Upper lobe of right lung (tissue), 1 donor: Measurements from ENCODE around the gene COL5A1. TPM values are rescaled to one million over a fixed set of nuclear protein-coding genes. Genes with fewer than 3 reads are reported as not detected.
A peak's percentile ranks its signal among the peaks of the same experiment; 100 is the strongest.
"Not testable (repeated sequence)": the region's sequence is repeated elsewhere in the genome, so short reads cannot be mapped to it uniquely, and the experiment has no call there.

ENCODE experiments used
- ATAC-seq: fragments of 200-7000 bp; cut with Tn5 transposase; one replicate; pipeline ENCODE4 v1.9.1; 2020; ENCODE audit warnings: mild to moderate bottlenecking, moderate library complexity
- DNase-seq: peaks from one replicate; pipeline ENCODE4 v3.0.0-alpha.2; 2020
- H3K27ac ChIP-seq: fragments of 200-600 bp; one replicate; pipeline ENCODE4 v1.8.0; 2022
- H3K27me3 ChIP-seq: fragments of 200-600 bp; one replicate; pipeline ENCODE4 v1.8.0; 2022; ENCODE audit warnings: mild to moderate bottlenecking
- H3K36me3 ChIP-seq: fragments of 200-600 bp; one replicate; pipeline ENCODE4 v1.8.0; 2022
- H3K4me1 ChIP-seq: fragments of 200-600 bp; one replicate; pipeline ENCODE4 v1.8.0; 2022
- H3K4me3 ChIP-seq: fragments of 200-600 bp; one replicate; pipeline ENCODE4 v1.8.0; 2022; ENCODE audit warnings: mild to moderate bottlenecking
- H3K9me3 ChIP-seq: fragments of 200-600 bp; one replicate; pipeline ENCODE4 v1.8.0; 2022
- intact Hi-C: fragments of 100-400 bp; cut with DNase I; formaldehyde crosslinking; loops from one replicate; pipeline ENCODE4 v1.11.0; 2022
- total RNA-seq: library from RNA; stranded (reverse); fragmentation: NEBNext Ultra II Directional; extraction: Animal tissue kit (Norgen Biotek cat#: 25700); gene quantifications from one replicate; pipeline ENCODE4 v1.2.1, GENCODE V29; 2021
- TF ChIP-seq, protein P1 (sequence below): fragments of 200-600 bp; IDR thresholded peaks from one replicate; pipeline ENCODE4 v1.8.0; 2022; ENCODE audit warnings: antibody characterized with exemption
- donor health status: DM: no; HTN: yes; CAD: no; lungs with severe emphysema.

The COL5A1 gene
- total RNA-seq, 1 donor from 2014 or later, result 37.8 TPM

DNA sequence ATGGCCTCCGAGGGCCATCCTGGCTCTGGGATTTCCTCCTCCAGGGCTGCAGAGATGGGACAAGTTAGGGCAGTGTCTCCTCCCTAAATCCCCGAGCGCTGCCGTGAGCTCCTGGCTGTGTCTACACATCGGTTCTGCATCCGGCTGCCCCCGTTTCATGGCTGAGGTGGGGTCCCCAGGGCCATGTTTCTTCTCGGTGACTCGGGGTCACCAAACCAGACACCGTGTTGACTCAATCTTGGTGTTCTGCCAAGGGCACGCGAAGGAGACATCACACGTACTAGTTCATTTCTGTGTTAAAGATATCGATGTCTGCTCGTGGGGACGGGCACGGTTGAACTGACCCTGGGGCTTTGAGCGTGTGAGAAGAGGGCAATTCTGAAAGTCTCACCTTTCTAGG is 60.7 kb downstream of the COL5A1 start:
- Histone ChIP-seq H3K36me3 (peaks cover 9% of the 10 kb centered on the region), H3K27me3 (no peaks in the 10 kb centered on the region), H3K4me1 (peaks cover 11% of the 10 kb centered on the region), H3K27ac (no peak overlapping the region), H3K9me3 (no peaks in the 10 kb centered on the region), H3K4me3 (no peak overlapping the region)
- TF ChIP-seq, protein P1, sequence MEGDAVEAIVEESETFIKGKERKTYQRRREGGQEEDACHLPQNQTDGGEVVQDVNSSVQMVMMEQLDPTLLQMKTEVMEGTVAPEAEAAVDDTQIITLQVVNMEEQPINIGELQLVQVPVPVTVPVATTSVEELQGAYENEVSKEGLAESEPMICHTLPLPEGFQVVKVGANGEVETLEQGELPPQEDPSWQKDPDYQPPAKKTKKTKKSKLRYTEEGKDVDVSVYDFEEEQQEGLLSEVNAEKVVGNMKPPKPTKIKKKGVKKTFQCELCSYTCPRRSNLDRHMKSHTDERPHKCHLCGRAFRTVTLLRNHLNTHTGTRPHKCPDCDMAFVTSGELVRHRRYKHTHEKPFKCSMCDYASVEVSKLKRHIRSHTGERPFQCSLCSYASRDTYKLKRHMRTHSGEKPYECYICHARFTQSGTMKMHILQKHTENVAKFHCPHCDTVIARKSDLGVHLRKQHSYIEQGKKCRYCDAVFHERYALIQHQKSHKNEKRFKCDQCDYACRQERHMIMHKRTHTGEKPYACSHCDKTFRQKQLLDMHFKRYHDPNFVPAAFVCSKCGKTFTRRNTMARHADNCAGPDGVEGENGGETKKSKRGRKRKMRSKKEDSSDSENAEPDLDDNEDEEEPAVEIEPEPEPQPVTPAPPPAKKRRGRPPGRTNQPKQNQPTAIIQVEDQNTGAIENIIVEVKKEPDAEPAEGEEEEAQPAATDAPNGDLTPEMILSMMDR, result no peak
- intact Hi-C loops, result no loop called here
- ATAC-seq, result no peak
- no peak for DNase-seq

DNA sequence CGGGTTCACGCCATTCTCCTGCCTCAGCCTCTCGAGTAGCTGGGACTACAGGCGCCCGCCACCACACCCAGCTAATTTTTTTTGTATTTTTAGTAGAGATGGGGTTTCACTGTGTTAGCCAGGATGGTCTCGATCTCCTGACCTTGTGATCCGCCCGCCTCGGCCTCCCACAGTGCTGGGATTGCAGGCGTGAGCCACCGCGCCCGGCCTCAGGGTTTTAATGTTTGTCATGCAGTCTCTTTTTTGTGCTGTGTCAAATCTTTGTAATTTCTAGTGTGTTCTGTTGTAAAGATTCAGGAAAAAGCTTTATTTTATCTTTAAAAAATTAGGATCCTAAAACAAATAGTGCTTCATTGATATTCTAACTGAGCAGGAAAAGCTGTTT is 62.1 kb downstream of the COL5A1 start:
- H3K4me3 ChIP-seq, H3K27ac ChIP-seq, ATAC-seq, intact Hi-C loops, H3K36me3 ChIP-seq, DNase-seq, H3K27me3 ChIP-seq, H3K9me3 ChIP-seq: not testable (repeated sequence)
- peaks cover 22% of the 10 kb centered on the region for H3K4me1 ChIP-seq

DNA sequence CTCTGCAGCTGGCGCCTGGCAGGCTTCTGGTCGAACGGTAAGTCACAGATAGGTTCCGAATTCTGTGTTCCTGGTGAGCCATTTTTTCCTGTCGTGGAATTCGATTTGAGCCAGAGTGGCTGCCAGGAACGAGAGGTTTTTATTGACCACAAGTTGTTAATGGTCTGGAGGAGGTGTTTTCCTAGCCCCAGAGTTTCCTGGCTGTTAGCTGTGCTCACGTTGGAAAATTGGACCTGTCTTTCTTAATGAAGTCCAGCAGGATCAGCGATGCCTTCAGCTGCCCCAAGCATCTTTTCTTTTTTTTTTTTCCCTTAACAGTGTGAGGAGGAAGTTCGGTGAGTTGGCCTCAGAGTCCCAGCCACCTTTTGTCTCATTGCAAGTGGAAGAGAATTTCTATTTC is 62.9 kb downstream of the COL5A1 start:
- Histone ChIP-seq H3K4me1 (peaks cover 22% of the 10 kb centered on the region), H3K9me3 (no peaks in the 10 kb centered on the region), H3K4me3 (no peak overlapping the region), H3K36me3 (peaks cover 9% of the 10 kb centered on the region), H3K27ac (no peak overlapping the region), H3K27me3 (no peaks in the 10 kb centered on the region)
- TF ChIP-seq, protein P1, result no peak
- no peak for DNase-seq
- ATAC-seq, result no peak
- intact Hi-C loops, result no loop called here

DNA sequence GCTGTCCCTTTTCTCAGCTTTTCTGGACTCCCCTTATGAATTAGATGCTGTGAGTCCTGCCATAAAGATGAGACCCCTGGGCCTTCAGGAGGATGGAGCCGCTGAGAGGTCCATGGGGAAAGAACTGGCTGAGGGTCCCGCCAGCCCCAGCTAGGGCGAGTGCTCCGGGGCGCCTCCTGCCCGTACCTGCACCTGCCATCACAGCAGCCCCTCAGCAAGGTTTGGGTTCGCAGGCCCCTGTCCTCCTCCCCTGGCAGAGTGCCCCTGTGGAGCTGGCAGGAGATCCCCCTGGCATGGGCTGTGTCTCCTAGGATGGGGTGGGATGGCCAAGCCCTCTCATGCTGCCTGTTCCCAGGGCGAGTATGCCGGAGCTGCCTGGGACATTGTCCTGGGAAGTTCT is 64.2 kb downstream of the COL5A1 start:
- Histone ChIP-seq H3K9me3 (no peaks in the 10 kb centered on the region), H3K27ac (no peak overlapping the region), H3K36me3 (peaks cover 9% of the 10 kb centered on the region), H3K27me3 (no peaks in the 10 kb centered on the region), H3K4me3 (no peak overlapping the region), H3K4me1 (peaks cover 22% of the 10 kb centered on the region)
- DNase-seq, result no peak
- TF ChIP-seq, protein P1, result no peak
- intact Hi-C loops, result no loop called here
- no peak for ATAC-seq

DNA sequence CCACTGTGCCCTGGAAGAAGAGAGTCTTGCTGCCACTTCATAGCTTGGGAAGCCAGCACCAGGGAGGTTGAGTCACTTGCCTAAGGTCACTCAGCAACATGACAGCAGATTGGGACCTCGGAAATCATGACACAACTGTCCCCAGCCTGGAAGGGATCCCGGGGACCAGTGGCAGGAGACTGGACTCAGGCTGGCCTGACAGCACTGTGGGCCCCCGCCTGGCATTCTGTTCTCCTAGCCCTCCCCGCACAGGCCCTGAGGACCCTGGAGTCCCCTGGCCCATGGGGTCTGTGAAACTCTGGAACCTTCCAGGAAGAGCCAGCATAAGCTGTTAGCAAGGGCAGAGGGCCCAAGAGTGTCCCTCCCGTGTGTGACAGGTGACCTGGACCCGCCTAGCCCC is 64.9 kb downstream of the COL5A1 start:
- peaks cover 6% of the 10 kb centered on the region for H3K36me3 ChIP-seq
- ATAC-seq (no peak), DNase-seq (no peak)
- intact Hi-C loops, result no loop called here
- no peak overlapping the region for H3K4me3 ChIP-seq
- no peaks in the 10 kb centered on the region for H3K27me3 ChIP-seq
- peaks cover 22% of the 10 kb centered on the region for H3K4me1 ChIP-seq
- no peaks in the 10 kb centered on the region for H3K9me3 ChIP-seq
- TF ChIP-seq, protein P1, result no peak
- H3K27ac ChIP-seq, result peak overlapping the region; percentile 65

DNA sequence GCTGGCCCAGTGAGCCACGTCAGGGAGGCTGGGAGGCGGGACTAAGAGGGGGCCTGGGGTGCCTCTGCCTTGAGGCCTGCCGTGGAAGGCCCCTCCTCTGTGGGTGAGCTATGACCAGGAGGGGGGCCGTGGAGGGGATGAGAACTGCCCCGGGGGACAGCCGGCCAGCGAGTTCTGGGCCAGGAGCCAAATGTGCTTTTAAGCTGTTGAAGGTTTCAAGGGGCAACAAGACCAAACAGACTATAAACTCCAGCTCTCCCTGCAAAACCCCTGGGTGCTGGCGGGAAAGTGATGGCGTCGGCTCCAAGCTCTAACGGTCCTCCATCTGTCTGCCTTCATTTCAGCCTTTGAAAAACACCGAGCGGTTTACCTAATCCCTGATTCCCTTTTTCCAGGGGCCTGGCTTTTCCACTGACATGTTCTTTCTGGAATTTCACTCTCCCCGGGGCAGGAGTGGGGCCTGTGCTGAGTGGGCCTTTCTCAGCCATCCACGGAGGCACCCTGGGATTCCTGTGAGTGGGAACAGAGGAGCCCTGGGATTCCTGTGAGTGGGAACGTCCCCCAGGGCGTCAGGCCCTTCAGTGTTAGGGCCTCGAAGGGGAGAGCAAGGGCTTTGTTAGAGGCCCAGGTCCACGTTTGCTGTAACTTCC is 65.6 kb downstream of the COL5A1 start:
- H3K4me1 ChIP-seq, result peaks cover 22% of the 10 kb centered on the region
- peak overlapping the region; percentile 65 for H3K27ac ChIP-seq
- H3K4me3 ChIP-seq, result no peak overlapping the region
- no peak for DNase-seq
- H3K36me3 ChIP-seq, result no peaks in the 10 kb centered on the region
- no peaks in the 10 kb centered on the region for H3K9me3 ChIP-seq
- intact Hi-C loops, result no loop called here
- ATAC-seq, result peak; percentile 38
- no peaks in the 10 kb centered on the region for H3K27me3 ChIP-seq
- TF ChIP-seq, protein P1, result no peak
